ENCODE results near the gene TMEM271. TPM values are rescaled to one million over a fixed set of nuclear protein-coding genes. Genes with fewer than 3 reads are reported as not detected.

Gene TMEM271
- total RNA-seq, 2 experiments from 2014 or later, result not detected

GRCh38 chr4:532588-533317 is 43.3 kb downstream of the TMEM271 start:
- Mint-ChIP-seq H3K4me3 (no peak overlapping the region), H3K9me3 (no peaks in the 10 kb centered on the region), H3K4me1 (ENCODE audit: low read depth) (peaks cover 6% of the 10 kb centered on the region), H3K27ac (no peak overlapping the region), H3K27me3 (no peaks in the 10 kb centered on the region), H3K36me3 (ENCODE audit: low read depth) (peaks cover 89% of the 10 kb centered on the region)
- TF ChIP-seq, protein P1, sequence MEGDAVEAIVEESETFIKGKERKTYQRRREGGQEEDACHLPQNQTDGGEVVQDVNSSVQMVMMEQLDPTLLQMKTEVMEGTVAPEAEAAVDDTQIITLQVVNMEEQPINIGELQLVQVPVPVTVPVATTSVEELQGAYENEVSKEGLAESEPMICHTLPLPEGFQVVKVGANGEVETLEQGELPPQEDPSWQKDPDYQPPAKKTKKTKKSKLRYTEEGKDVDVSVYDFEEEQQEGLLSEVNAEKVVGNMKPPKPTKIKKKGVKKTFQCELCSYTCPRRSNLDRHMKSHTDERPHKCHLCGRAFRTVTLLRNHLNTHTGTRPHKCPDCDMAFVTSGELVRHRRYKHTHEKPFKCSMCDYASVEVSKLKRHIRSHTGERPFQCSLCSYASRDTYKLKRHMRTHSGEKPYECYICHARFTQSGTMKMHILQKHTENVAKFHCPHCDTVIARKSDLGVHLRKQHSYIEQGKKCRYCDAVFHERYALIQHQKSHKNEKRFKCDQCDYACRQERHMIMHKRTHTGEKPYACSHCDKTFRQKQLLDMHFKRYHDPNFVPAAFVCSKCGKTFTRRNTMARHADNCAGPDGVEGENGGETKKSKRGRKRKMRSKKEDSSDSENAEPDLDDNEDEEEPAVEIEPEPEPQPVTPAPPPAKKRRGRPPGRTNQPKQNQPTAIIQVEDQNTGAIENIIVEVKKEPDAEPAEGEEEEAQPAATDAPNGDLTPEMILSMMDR (IDR thresholded peaks at IDR 0.05), result no peak
- H3K36me3 ChIP-seq (ENCODE audit: insufficient read depth, low read length), result peaks cover 81% of the 10 kb centered on the region
- H3K4me3 ChIP-seq (ENCODE audit: low read length), result no peak overlapping the region
- DNase-seq (no peak), ATAC-seq (ENCODE audit: poor library complexity) (no peak)
- intact Hi-C loops (cut with DNase I, micrococcal nuclease), result no loop called here
- H3K9me3 ChIP-seq (ENCODE audit: control insufficient read depth in 1 of 2, insufficient read depth in 1 of 2, low read length in 2 of 2), result peaks cover 0 to 51% of the 10 kb centered on the region in 2 experiments
- ChIA-PET CTCF (no interaction called here), POLR2A (no interaction called here)
- no peaks in the 10 kb centered on the region for H3K27me3 ChIP-seq (ENCODE audit: control insufficient read depth in 1 of 2, insufficient read depth in 2 of 2, low read length in 2 of 2)
- no peaks in the 10 kb centered on the region for H3K4me1 ChIP-seq (ENCODE audit: insufficient read depth, low read length)
- H3K27ac ChIP-seq (ENCODE audit: low read depth in 1 of 2, low read length in 2 of 2), result no peak overlapping the region

- no peaks in the 10 kb centered on the region for H3K9me3 Mint-ChIP-seq
- peaks cover 83% of the 10 kb centered on the region for H3K36me3 ChIP-seq (ENCODE audit: insufficient read depth, low read length)
These were observed 44.2 kb downstream of the TMEM271 start for GRCh38 chr4:531721-532565.

DNA sequence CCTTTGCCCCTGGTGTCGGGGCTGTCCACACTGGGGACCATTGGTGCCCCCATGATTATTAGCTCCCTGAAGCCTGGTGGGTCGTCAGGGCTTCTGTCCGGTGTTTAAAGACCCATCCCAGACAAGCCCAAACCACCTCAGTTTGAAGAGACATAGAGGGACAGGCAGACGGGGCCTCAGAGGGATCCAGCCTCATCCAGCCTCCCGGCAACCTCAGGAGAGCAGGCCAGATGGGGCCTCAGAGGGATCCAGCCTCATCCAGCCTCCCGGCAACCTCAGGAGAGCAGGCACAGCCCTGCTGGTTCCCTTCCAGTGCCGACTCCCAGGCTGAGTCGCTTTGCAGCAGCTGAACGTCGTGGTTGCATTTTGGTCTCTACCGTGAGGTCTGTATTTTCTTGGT is 45.0 kb downstream of the TMEM271 start:
- ATAC-seq (ENCODE audit: poor library complexity), result no peak
- H3K36me3 ChIP-seq (ENCODE audit: insufficient read depth, low read length), result peaks cover 80% of the 10 kb centered on the region

More at GRCh38 chr4:531721-532565, 44.2 kb downstream of the TMEM271 start:
- Histone ChIP-seq H3K4me1 (ENCODE audit: insufficient read depth, low read length) (no peaks in the 10 kb centered on the region), H3K27me3 (ENCODE audit: control insufficient read depth in 1 of 2, insufficient read depth in 2 of 2, low read length in 2 of 2) (no peaks in the 10 kb centered on the region), H3K4me3 (ENCODE audit: low read length) (no peak overlapping the region), H3K9me3 (ENCODE audit: control insufficient read depth in 1 of 2, insufficient read depth in 1 of 2, low read length in 2 of 2) (peaks cover 0 to 43% of the 10 kb centered on the region in 2 experiments), H3K27ac (ENCODE audit: low read depth in 1 of 2, low read length in 2 of 2) (no peak overlapping the region)
- ChIA-PET CTCF (no interaction called here), POLR2A (no interaction called here)
- no peak overlapping the region for H3K27ac Mint-ChIP-seq
- no peak overlapping the region for H3K4me3 Mint-ChIP-seq
- peaks cover 6% of the 10 kb centered on the region for H3K4me1 Mint-ChIP-seq (ENCODE audit: low read depth)
- peaks cover 89% of the 10 kb centered on the region for H3K36me3 Mint-ChIP-seq (ENCODE audit: low read depth)
- no peaks in the 10 kb centered on the region for H3K27me3 Mint-ChIP-seq
- intact Hi-C loops (cut with DNase I, micrococcal nuclease), result no loop called here
- ATAC-seq (ENCODE audit: poor library complexity) (no peak), DNase-seq (no peak)
- TF ChIP-seq, protein P1 (IDR thresholded peaks at IDR 0.05), result no peak

More for the DNA sequence above, 45.0 kb downstream of the TMEM271 start:
- Histone ChIP-seq H3K9me3 (ENCODE audit: control insufficient read depth in 1 of 2, insufficient read depth in 1 of 2, low read length in 2 of 2) (peaks cover 0 to 39% of the 10 kb centered on the region in 2 experiments), H3K4me3 (ENCODE audit: low read length) (no peak overlapping the region), H3K4me1 (ENCODE audit: insufficient read depth, low read length) (no peaks in the 10 kb centered on the region), H3K27ac (ENCODE audit: low read depth in 1 of 2, low read length in 2 of 2) (no peak overlapping the region), H3K27me3 (ENCODE audit: control insufficient read depth in 1 of 2, insufficient read depth in 2 of 2, low read length in 2 of 2) (no peaks in the 10 kb centered on the region)
- TF ChIP-seq, protein P1 (IDR thresholded peaks at IDR 0.05), result no peak
- Mint-ChIP-seq H3K9me3 (no peaks in the 10 kb centered on the region), H3K27ac (no peak overlapping the region), H3K4me3 (no peak overlapping the region), H3K4me1 (ENCODE audit: low read depth) (peaks cover 6% of the 10 kb centered on the region), H3K36me3 (ENCODE audit: low read depth) (peaks cover 85% of the 10 kb centered on the region), H3K27me3 (no peaks in the 10 kb centered on the region)
- POLR2A ChIA-PET, result no interaction called here
- intact Hi-C loops (cut with DNase I, micrococcal nuclease), result no loop called here
- CTCF ChIA-PET, result no interaction called here
- DNase-seq, result no peak

Data from CD4-positive, alpha-beta T cell (primary cell).